Muscle of arm (tissue), 12 donors: Measurements from ENCODE around the gene KIAA1217. TPM values are rescaled to one million over a fixed set of nuclear protein-coding genes. Genes with fewer than 3 reads are reported as not detected.

Source experiments
- DNase-seq: peaks from one replicate; pipeline ENCODE4 v3.0.0-alpha.2; 2013
- polyA plus RNA-seq, 12 donors: library from polyadenylated mRNA; unstranded; fragments of 120-200 nt; gene quantifications; one replicate each; pipeline ENCODE4 v1.2.1, GENCODE V29; 2013; ENCODE audit not compliant: insufficient read length in 12 of 12

KIAA1217 gene
- polyA plus RNA-seq, 12 donors: 25.3 to 49.4 (median 40.3) TPM; not detected in 1

DNA sequence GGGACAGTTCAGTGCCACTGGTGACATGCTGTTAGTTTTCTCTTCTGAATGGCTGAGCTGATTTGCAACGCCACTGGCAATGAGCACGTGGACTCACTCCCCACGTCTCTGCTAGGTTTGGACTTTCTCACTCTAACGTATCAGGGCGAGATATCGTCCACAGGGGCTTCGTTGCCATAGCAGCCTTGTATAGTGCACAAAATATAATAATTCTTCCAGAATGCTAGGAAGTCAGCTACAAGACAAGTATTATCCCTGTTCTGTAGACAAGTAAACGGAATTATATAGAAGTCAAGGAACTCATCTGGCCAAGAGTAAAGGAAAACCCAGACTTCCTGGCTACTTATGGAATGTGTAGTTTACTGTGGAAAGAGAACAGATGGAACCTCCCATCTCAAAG lies 288.0 kb downstream of the KIAA1217 start:
- DNase-seq: peak; percentile 78

DNA sequence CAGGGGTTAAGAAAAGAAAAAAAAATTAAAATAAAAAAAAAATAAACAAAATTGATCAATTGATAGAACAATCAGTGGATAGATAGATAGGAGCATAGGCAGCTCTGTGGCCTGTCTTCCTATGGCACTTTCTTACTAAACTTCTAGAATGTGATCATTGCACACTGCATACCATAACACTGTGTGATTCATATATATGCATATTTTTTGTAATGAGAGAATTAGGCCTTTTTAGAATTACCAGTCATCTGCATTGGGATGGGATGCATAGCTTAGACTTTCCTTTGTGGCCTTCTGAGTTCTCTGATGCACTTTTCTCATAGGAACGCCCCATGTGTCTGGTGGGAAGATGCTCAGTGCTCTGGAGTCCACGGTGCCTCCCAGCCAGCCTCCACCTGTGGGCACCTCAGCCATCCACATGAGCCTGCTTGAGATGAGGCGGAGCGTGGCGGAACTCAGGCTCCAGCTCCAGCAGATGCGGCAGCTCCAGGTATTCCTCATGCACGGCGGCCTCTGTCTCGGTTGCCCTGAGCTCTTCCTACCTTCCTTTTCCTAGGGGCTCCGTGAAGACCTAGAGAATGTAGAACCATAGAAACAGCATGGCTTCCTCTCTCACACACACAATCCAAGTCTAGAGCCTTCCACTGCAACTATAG lies 292.2 kb downstream of the KIAA1217 start:
- DNase-seq: no peak

DNA sequence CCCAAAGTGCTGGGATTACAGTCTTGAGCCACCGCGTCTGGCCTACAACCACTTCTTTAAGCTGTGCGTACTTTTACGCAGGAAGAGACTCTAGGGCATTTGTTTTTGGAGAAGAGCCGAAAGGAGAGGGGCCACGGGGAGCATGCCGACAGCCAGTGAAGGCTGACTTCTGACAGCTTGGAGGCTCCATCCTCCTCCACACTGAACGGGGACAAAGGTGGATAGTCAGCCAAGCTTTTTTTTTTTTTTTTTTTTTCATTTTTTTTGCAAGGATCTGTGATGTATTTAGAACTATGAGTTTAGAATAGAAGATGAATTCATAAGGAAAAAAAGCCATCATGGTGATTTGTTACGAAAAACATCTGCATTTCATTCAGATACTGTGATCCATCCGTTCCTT lies 293.1 kb downstream of the KIAA1217 start:
- DNase-seq: peak; percentile 57

DNA sequence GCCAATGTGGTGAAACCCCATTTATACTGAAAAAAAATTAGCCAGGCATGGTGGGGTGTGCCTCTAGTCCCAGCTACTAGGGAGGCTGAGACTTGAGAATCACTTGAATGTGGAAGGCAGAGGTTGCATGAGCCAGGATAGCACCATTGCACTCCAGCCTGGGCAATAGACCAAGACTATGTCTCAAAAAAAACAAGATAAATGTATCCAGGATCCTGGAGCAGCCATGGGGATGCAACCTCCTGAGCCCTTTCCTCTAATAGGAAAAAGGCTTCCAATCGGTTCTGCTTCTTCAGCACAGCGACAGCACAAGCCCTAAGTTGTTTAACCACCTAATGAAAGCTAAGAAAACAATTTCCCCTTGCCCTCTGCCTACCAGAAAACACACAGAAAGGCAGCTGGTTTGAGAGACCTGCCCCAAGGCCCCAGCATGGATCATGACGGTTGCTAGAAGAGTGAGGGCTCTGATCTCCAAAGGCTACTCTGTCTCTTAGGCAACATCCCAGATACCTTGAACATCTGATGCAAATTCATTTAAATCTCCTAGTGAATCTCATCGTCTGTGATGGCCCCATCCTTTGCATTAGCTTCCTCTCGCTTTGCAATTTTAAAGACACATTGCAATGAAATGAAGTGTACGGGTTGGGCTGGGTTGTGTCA lies 294.0 kb downstream of the KIAA1217 start:
- no peak for DNase-seq

DNA sequence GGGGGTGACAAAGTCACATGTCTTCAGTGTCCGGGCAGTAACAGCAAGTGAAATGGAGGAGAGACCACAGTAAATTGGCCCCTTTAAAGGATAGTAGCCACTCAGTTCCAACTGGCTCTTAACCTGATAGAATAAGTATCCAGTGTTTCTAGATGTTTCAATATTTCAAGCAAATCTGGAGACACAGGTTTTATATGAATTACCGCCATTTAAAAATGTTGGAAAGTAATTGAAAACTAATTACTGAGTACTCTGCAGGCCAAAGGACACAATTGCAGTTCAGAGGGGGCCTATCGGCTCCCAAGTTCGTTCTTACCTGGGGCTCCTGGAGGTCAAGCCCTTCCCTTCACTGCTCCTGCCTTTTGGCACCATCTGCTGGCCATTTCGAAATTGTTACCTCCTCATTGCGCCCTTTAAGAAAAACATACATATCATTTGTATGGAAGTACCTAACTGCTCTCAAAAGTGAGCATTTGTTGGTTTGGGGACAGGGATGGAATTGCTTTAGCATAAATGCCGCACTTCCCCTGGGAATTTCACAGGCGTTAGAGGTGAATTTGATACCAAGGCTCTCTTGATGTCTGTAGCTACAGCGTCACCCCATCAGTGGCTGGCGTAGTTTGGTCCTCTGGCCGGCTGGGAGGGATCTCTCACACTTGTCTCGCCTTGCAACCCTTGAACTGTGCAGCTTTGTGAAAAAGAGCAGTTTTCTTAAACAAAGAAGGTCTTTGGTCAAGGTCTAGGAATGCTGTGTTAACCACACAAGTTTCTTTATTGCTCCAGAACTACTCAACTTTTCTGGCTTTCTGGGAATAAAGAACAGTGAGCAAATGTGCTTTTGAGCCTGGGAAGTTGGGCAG lies 294.8 kb downstream of the KIAA1217 start:
- peak; percentile 51 for DNase-seq

DNA sequence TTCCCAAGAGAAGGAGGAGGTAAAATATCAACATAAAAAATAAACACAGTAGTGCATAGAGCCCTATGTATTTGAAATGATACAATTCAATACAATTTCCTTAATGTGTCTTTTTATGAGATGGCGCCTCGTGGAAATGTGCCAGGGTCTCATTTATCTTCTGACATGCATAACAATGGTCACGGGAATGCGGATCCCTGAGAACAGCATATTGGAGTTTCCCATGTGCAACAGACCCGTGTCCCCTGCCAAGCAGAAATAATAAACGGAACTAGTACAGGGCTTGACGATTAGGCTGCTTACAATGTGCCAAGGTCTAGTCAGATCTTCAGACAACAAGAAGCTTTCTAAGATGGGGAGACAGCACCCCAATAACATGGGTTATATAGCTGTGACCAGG lies 296.8 kb downstream of the KIAA1217 start:
- no peak for DNase-seq

DNA sequence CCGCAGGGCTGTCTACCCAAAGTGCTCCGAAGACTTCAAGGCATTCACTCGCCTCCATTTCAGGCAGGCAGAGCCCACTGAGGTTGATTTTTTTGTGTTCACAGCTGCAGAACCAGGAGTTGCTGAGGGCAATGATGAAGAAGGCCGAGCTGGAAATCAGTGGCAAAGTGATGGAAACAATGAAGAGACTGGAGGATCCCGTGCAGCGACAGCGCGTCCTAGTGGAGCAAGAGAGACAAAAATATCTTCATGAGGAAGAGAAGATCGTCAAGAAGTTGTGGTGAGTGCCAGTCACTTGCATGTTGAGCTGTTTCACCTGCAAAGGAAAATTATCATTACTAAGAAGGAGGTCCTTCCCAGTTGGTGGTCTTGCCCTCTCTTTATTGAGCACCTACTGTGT lies 304.2 kb downstream of the KIAA1217 start:
- no peak for DNase-seq

DNA sequence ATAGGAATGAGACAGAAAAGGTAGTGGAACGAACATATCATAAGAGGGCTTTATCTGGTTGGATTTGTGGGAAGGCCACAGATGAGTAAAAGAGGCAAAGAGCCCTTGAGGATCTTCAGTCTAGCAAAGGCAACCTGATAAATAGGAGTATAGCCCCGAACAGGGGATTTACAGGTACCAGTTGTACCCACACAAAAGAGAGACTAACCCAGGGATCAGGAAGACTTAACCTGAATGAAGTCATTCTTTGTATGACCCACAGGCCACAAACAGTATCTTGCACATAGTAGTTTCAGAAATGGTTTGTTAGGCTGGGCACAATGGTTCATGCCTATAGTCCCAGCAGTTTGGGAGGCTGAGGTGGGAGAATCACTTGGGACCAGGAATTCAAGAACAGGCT lies 306.5 kb downstream of the KIAA1217 start:
- no peak for DNase-seq

DNA sequence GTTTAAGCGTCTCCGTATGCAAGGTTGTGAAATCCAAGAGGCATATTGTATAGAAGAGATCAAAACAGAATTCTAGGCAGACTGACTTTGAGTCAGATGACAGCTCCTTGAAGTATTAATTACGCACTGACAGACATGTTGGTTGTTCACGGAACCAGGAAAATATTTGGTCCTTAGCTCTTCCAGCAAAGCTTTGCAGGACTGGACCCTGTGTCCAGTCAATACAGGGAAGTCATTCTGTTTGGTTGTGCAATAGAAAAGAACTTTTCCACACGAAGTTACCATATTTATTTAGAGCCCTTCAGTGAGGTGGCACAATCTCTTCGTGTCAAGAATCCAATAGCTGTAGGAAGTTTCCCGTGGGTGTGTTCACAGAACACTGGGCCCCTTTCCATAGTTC lies 309.5 kb downstream of the KIAA1217 start:
- no peak for DNase-seq

DNA sequence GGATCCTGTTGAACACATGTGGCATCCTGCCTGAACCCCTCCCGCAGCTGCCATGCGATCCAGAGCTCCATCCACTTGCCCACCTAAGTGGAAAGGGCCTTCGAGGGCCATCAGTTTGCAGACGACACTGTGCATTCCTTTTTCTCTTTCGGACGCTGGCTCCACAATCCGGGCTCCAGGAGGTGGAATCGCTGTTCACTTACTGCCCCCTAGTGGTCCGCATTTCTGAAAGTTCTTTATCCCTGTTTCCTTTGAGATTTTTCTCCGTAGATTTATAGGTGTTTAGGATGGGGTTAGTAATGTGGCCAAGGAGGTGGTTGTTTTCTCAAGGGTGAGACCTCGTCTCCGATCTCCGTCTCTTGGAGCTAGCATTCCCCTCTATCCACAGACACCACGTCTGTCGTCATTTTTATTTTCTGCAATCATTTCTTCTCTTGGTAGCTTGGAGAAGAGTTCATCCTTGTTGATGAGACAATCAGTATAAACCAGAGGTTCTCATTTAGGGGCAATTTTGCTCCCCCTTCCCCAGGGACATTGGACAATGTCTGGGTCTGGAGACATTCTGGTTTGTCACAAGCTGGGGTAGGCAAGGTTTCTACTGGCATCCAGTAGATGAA lies 310.2 kb downstream of the KIAA1217 start:
- DNase-seq: peak; percentile 82

DNA sequence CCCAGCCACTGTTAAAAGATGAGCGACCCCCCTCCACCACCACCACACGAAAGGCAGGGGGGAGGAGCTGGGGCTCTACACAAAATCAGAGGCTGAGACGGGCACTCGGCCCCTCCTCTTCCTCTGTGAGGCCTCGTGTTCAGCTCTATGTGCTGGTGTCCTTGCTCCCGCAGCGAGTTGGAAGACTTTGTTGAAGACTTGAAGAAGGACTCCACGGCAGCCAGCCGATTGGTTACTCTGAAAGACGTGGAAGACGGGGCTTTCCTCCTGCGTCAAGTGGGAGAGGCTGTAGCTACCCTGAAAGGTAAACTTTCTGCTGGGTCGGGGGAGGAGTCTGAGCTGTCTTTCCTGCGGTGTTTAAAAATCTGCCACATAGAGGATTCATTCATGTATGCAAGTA lies 311.0 kb downstream of the KIAA1217 start:
- no peak for DNase-seq

DNA sequence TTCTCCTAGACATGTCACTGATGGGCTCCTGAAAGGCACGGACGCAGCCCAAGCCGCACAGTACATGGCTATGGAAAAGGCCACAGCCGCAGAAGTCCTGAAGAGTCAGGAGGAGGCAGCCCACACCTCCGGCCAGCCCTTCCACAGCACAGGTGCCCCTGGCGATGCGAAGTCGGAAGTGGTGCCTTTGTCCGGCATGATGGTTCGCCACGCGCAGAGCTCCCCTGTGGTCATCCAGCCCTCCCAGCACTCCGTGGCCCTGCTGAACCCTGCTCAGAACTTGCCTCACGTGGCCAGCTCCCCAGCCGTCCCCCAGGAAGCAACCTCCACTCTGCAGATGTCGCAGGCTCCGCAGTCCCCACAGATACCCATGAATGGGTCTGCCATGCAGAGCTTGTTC lies 315.4 kb downstream of the KIAA1217 start:
- no peak for DNase-seq

DNA sequence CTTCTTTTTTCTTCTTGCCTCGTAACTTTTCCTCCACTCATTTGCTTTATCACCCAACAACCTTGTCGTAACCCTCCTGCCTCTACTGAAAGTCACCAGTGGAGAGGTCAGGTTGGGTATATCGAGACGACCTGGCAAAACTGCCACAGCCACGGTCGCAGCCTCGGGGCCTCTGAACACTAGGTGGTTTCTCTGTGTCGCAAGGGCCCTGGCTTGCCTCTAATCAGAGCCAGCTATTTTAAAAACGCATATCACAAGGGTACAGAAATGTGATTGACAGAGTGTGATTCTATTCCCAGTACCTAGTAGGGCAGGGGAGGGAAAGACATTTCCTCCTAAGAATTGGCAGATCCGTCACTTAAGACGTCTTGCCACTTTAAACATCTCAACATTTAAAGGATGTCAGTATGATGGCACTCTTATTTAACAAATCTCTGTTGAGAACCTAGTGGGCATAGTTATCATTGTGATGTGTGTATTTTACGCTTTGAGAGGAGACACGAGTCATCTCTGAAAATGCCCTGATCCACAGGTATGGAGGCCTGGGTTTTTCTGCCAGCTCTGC lies 317.2 kb downstream of the KIAA1217 start:
- no peak for DNase-seq

DNA sequence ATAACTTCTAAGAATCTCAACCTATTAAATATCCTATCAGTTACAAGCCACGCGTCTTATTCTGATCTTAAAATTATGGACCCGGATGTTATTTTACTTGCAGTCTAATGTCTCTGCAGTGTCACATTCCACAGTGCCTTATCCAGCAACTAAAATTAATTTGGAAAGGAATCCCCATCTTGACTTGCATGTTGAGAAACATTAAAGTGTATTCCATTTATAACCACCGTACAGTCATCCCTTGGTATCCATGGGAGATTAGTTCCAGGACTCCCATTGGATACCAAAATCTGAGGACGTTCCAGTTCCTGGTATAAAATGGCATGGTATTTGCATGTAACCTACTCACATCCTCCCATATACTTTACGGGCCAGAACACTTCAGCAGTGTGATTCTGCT lies 320.0 kb downstream of the KIAA1217 start:
- no peak for DNase-seq

DNA sequence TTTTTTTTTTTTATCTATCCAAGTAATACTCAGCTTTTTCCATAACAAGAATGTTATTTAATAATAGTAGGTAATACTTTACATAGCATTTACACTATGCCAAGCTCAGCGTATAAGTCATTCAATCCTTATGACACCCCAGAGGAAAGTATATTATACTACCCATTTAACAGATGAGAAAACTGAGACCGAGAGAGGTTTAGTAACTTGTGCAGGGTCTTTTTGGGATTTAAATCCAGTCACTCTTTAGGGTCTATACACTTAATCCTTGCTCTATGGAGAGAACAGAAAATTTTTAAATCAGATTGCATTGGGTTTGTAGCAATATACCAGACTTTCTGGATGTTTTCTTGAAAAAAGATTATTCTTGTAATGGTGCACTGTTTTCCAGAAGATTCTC lies 322.5 kb downstream of the KIAA1217 start:
- DNase-seq: no peak

DNA sequence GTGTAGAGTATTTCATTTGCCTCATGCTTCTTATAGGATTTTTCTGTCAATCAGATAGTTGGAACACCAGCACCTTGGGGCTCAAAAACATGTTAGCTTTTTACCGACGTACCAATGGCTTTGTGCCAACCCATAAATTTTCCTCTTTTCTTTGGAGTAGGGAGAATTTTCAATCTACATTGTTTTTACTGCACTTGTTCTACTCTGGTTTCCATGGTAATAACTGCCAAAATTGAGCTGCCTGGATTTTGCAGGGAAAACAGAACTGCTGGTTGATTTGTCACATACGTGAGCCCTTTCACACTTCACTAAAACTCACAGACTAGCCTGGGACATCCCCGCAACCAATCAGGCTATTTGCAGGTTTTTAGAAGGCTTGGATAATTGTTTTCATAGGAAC lies 325.0 kb downstream of the KIAA1217 start:
- no peak for DNase-seq

DNA sequence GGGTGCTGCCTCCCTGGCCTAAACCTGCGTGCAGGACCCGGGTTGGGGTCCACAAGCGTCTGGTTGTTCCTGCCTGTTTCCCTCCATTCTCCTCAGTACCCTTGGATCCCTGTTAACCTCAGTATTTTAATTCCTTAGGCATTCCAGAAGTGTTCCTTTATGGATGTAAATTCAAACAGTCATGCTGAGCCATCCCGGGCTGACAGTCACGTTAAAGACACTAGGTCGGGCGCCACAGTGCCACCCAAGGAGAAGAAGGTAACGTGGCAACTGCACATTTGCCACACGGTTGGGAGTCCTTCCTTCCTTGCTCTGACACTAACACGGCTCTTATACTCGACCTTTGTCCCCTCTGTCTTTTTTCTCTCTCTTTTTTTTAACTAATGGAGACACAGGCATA lies 327.7 kb downstream of the KIAA1217 start:
- no peak for DNase-seq

DNA sequence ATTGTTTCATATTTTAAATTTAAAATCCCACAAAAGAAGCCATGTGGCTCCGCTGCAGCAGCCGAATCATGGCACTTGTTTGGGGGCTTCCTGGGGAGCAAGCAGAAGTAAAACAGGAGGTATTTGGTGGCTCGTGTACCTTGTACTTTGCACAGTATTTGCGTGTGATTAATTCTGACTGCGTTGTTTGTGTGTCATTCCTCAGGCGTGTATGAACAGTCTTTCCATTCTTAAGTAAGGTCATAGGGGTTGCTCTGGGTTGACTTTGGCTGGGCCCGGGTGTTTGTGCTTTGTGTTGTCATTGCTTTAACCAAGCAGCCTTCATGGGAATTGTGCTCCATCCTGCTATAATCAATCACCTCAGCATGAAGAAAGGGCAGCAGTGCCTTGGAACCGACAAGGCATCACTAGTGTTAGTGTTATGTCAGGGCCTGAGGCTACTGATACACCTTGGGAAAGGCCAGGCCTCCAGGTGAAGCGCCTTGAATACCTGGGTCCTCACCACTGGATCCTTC lies 332.4 kb downstream of the KIAA1217 start:
- DNase-seq: no peak

DNA sequence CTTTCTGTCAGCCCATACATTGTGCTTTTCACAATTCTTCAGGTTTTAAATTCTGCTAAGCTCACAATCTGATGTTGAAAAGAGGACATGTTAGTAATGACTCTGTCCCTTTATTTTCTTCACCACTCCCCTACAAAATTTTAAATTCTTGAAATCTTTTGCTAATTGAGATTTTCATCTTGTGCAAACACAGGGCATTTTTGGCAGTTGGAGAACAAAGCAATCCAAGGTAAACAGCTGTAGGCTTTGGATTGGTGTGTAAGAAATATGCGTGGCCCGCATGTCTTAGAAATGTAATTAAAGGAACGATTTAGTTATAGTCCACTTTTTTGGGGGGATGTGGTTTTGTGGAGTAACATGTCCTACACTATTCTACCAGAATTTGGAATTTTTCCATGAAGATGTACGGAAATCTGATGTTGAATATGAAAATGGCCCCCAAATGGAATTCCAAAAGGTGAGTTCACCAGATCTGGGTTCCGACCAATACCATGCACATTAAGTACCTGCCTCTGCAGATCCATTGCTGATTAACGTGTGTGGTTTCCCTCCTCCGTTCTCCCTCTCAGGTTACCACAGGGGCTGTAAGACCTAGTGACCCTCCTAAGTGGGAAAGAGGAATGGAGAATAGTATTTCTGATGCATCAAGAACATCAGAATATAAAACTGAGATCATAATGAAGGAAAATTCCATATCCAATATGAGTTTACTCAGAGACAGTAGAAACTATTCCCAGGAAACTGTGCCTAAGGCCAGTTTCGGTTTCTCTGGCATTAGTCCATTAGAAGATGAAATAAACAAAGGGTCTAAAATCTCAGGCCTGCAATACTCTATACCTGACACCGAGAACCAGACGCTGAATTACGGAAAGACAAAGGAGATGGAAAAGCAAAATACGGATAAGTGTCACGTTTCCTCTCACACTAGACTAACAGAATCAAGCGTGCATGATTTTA lies 333.7 kb downstream of the KIAA1217 start:
- no peak for DNase-seq

DNA sequence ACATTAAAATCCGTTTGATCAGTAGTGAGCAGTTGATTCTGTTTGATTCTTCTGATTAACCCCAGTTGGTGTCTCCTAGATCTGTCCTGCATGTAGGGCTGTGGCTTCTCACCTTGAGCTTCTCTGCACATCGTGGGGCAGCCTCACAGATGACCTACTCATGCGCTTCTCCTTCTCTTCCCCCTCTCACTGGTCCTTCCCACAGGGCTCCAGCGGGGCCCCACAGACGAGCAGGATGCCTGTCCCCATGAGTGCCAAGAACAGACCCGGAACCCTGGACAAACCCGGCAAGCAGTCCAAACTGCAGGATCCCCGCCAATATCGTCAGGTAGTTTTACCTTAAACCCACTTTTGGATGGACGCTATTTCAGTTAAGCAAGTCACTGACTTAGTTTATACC lies 335.8 kb downstream of the KIAA1217 start:
- DNase-seq: no peak

DNA sequence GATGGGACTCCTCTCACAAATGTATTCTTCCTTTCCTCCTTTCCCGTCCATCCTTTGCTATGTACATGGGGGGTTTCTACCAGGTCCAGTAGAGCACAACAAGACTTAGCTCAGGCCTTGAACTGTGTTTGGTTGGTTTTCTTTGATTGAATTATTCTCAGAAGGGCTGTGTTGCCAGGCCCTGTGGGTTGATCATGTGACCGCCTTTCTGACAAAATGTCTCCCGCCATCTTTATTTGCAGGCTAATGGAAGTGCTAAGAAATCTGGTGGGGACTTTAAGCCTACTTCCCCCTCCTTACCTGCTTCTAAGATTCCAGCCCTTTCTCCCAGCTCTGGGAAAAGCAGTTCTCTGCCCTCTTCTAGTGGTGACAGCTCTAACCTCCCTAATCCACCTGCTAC lies 336.6 kb downstream of the KIAA1217 start:
- DNase-seq: no peak
